Rectal smooth muscle tissue (tissue), 1 donor: ENCODE results near the gene KRT75.
"Not testable (repeated sequence)": the region's sequence is repeated elsewhere in the genome, so short reads cannot be mapped to it uniquely, and the experiment has no call there.

Source experiments
- H3K27ac ChIP-seq: one replicate; pipeline ENCODE4 v1.7.0; 2013; ENCODE audit warnings: low read depth, low read length, inconsistent platforms
- H3K27me3 ChIP-seq: one replicate; pipeline ENCODE4 v1.7.0; 2013; ENCODE audit warnings: low read length; ENCODE audit not compliant: control insufficient read depth, insufficient read depth
- H3K36me3 ChIP-seq: one replicate; pipeline ENCODE4 v1.7.0; 2013; ENCODE audit warnings: low read length; ENCODE audit not compliant: control insufficient read depth, insufficient read depth
- H3K4me1 ChIP-seq: one replicate; pipeline ENCODE4 v1.7.0; 2013; ENCODE audit warnings: low read length; ENCODE audit not compliant: control insufficient read depth, insufficient read depth
- H3K4me3 ChIP-seq: one replicate; pipeline ENCODE4 v1.7.0; 2013; ENCODE audit warnings: low read length
- H3K9ac ChIP-seq: one replicate; pipeline ENCODE4 v1.7.0; 2013; ENCODE audit warnings: low read length

Gene KRT75

GRCh38 chr12:52410589-52411248, 23.5 kb downstream of the KRT75 start:
- H3K27me3 ChIP-seq, H3K4me3 ChIP-seq, H3K27ac ChIP-seq, H3K4me1 ChIP-seq, H3K36me3 ChIP-seq, H3K9ac ChIP-seq: not testable (repeated sequence)

GRCh38 chr12:52407918-52408317, 26.3 kb downstream of the KRT75 start:
- H3K27me3 ChIP-seq = peaks cover 2% of the 10 kb centered on the region
- no peaks in the 10 kb centered on the region for H3K36me3 ChIP-seq
- H3K9ac ChIP-seq = no peak overlapping the region
- H3K4me3 ChIP-seq = no peak overlapping the region
- no peak overlapping the region for H3K27ac ChIP-seq
- H3K4me1 ChIP-seq = no peaks in the 10 kb centered on the region

- Histone ChIP-seq H3K27ac (no peak within 1 kb of the TSS), H3K4me3 (no peak within 1 kb of the TSS), H3K9ac (no peak within 1 kb of the TSS), H3K36me3 (no peaks in the 10 kb centered on the region), H3K4me1 (no peaks in the 10 kb centered on the region), H3K27me3 (no peaks in the 10 kb centered on the region)
Observed at GRCh38 chr12:52405922-52406385, 28.2 kb downstream of the KRT75 start, which contains the start of gene KRT82. KRT82 (minus strand) TSS chr12:52406335; CDS start chr12:52406277, 58 bp downstream.

GRCh38 chr12:52404951-52405350, 29.2 kb downstream of the KRT75 start:
- Histone ChIP-seq H3K27me3 (no peaks in the 10 kb centered on the region), H3K27ac (no peak overlapping the region), H3K36me3 (no peaks in the 10 kb centered on the region), H3K4me1 (no peaks in the 10 kb centered on the region), H3K9ac (no peak overlapping the region), H3K4me3 (no peak overlapping the region)

- no peaks in the 10 kb centered on the region for H3K36me3 ChIP-seq
- H3K27ac ChIP-seq = no peak overlapping the region
- H3K4me3 ChIP-seq = no peak overlapping the region
- H3K27me3 ChIP-seq = no peaks in the 10 kb centered on the region
- no peak overlapping the region for H3K9ac ChIP-seq
- H3K4me1 ChIP-seq = no peaks in the 10 kb centered on the region
Observed at GRCh38 chr12:52403561-52403960, 30.6 kb downstream of the KRT75 start.

DNA sequence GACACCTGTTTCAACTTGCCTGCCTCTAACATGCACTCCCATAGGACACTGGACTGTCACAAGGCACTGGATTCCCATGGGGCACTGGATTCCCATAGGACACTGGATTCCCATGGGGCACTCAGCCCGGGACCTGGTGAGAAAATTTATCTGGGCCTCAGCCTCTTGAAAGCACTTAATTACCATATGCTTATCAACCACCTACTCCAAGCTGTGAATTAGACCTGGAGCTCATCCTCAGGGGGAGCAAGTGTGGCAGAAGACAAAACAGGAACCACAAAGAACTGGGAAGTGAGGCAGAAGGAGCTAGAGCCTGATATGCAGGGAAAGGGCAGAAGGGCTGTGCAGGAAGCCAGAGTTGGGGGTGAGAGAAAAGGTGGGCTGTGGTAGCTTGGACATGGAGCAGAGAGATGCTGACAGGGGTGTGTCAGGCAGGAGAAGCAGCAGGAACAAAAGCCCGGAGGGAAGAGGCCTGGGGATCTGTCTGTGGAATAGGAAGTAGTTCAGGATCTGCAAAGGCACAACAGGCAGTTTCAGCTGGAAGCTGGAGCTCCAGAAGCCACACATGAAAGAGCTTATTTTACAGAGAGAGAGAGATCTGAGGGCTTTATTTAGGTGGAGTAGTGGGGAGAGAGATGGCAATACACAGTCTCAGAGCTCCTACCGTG, 31.2 kb downstream of the KRT75 start:
- Histone ChIP-seq H3K4me1 (no peaks in the 10 kb centered on the region), H3K4me3 (no peak overlapping the region), H3K36me3 (no peaks in the 10 kb centered on the region), H3K9ac (no peak overlapping the region), H3K27me3 (no peaks in the 10 kb centered on the region), H3K27ac (no peak overlapping the region)

- H3K4me1 ChIP-seq = no peaks in the 10 kb centered on the region
- H3K4me3 ChIP-seq = no peak overlapping the region
- H3K27me3 ChIP-seq = no peaks in the 10 kb centered on the region
- no peak overlapping the region for H3K9ac ChIP-seq
- H3K27ac ChIP-seq = no peak overlapping the region
- no peaks in the 10 kb centered on the region for H3K36me3 ChIP-seq
Observed at GRCh38 chr12:52402377-52402776, 31.8 kb downstream of the KRT75 start.

DNA sequence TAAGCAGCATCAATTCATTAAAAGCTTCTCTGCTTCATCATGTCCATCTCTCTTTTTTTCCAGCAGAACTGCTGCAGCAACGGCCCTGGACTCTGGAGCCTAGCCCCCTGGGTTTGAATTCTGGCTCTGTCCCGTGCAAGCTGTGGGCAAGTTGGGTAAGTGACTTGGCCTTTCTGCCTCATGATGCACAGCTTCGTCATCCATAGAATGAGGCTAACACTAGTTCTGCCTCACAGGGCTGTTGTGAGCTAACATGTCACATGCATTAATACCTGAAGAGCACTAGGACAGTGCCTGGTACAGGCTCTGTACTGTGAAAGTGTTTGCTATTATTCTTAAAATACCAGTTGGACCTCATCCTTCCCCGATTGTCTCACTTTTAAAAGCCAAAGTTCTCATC, 32.2 kb downstream of the KRT75 start:
- no peaks in the 10 kb centered on the region for H3K36me3 ChIP-seq
- H3K4me1 ChIP-seq = no peaks in the 10 kb centered on the region
- H3K4me3 ChIP-seq = no peak overlapping the region
- no peak overlapping the region for H3K27ac ChIP-seq
- no peaks in the 10 kb centered on the region for H3K27me3 ChIP-seq
- H3K9ac ChIP-seq = no peak overlapping the region

DNA sequence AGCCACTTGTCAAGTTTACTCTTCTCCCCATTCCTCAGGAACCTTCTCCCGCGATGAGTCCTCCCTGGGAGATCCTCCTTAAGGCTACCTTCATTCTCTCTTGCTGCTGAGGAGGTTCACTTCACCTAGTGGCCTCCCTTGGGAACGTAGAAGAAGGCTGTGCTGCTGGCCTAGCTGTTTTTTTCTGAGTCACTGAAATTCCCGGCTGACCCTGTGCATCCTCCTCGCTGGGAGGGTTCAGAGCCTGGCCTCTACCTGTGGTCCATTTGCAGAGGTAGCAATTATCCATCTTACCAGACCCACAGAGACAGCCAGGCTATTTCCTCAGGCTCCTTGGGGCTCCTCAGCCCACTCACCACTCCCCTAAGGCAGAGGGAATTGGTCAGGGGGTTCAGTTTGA, 32.6 kb downstream of the KRT75 start:
- no peaks in the 10 kb centered on the region for H3K36me3 ChIP-seq
- no peaks in the 10 kb centered on the region for H3K27me3 ChIP-seq
- H3K4me1 ChIP-seq = no peaks in the 10 kb centered on the region
- no peak overlapping the region for H3K27ac ChIP-seq
- no peak overlapping the region for H3K9ac ChIP-seq
- H3K4me3 ChIP-seq = no peak overlapping the region

GRCh38 chr12:52400906-52401305, 33.3 kb downstream of the KRT75 start:
- Histone ChIP-seq H3K4me3 (no peak overlapping the region), H3K27me3 (no peaks in the 10 kb centered on the region), H3K4me1 (no peaks in the 10 kb centered on the region), H3K9ac (no peak overlapping the region), H3K27ac (no peak overlapping the region), H3K36me3 (no peaks in the 10 kb centered on the region)

GRCh38 chr12:52399756-52400155, 34.4 kb downstream of the KRT75 start:
- no peak overlapping the region for H3K27ac ChIP-seq
- no peaks in the 10 kb centered on the region for H3K27me3 ChIP-seq
- H3K4me1 ChIP-seq = no peaks in the 10 kb centered on the region
- H3K36me3 ChIP-seq = no peaks in the 10 kb centered on the region
- no peak overlapping the region for H3K9ac ChIP-seq
- H3K4me3 ChIP-seq = no peak overlapping the region

DNA sequence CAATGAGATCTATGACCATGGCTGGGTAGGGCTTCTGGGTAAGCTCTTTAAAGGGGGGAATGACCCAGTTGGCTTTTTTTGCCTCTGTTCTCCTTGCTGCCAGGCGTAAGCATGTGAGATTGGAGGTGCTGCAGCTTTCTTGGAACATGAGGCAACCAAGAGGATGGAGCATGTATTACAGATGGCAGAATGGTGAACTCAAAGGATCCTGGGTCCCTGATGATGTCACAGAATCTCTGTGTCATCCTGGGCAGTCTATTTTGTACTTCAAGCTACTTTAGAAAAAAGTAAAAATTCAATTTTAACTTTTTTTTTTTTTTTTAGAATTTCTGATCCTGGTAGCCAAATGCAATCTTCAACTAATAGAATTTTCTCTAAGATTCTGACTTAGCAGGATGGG, 36.0 kb downstream of the KRT75 start:
- Histone ChIP-seq H3K27ac (no peak overlapping the region), H3K4me3 (no peak overlapping the region), H3K36me3 (no peaks in the 10 kb centered on the region), H3K27me3 (no peaks in the 10 kb centered on the region), H3K9ac (no peak overlapping the region), H3K4me1 (no peaks in the 10 kb centered on the region)

DNA sequence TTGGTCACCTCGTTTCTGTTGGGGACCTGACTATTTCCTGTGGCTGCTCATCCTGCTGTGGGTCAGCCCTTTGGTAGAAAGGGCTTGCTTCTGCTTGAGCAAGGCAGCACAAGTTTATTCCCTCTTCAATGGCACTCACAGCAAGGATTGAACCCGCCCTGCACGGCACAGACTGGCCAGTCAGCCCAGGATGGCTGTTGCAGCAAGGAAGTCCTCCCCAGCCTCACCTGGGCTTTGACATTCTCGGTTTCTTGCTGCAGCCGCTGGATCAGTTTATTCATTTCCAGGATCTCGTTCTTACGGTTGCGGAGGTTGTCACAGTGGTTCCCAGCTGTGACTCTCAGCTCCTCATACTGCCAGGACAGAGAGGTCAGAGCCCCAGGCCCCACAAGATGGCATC, 37.5 kb downstream of the KRT75 start:
- Histone ChIP-seq H3K27me3 (no peaks in the 10 kb centered on the region), H3K4me3 (no peak overlapping the region), H3K9ac (no peak overlapping the region), H3K27ac (no peak overlapping the region), H3K4me1 (no peaks in the 10 kb centered on the region), H3K36me3 (no peaks in the 10 kb centered on the region)
